Measurements from ENCODE around the gene STAG1.

The STAG1 gene

DNA sequence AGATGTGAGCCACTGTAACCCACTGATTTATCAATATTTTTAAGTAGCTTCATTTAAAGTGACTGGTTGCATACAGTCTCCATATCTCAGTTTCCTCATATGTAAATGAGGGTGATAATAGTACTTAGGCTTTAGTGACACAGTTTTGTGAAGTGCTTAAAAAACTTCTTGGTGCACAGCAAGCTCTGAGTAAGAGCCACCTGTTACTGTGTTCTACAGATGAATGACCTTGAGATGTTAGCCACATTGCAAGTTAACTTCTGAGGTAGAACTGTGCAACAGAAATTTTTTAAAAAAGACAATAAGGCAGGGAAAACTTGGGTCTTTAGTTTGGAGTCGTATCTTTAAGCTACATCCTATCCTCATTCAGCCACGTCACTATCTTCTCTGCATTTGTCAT, 458.9 kb downstream of the STAG1 start:
- H3K27ac ChIP-seq (replicated peaks), result no peak overlapping the region; the same call in 1 of the 2 replicates
- no peak overlapping the region for H3K4me3 ChIP-seq (replicated peaks; ENCODE audit: insufficient read depth, low read length)
- no peak for DNase-seq (ENCODE audit: low read depth in 1 of 2, low spot score in 1 of 2)
- TF ChIP-seq, protein P1, sequence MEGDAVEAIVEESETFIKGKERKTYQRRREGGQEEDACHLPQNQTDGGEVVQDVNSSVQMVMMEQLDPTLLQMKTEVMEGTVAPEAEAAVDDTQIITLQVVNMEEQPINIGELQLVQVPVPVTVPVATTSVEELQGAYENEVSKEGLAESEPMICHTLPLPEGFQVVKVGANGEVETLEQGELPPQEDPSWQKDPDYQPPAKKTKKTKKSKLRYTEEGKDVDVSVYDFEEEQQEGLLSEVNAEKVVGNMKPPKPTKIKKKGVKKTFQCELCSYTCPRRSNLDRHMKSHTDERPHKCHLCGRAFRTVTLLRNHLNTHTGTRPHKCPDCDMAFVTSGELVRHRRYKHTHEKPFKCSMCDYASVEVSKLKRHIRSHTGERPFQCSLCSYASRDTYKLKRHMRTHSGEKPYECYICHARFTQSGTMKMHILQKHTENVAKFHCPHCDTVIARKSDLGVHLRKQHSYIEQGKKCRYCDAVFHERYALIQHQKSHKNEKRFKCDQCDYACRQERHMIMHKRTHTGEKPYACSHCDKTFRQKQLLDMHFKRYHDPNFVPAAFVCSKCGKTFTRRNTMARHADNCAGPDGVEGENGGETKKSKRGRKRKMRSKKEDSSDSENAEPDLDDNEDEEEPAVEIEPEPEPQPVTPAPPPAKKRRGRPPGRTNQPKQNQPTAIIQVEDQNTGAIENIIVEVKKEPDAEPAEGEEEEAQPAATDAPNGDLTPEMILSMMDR (IDR thresholded peaks at IDR 0.05; ENCODE audit: insufficient read depth, low read length), result no peak
- TF ChIP-seq, protein P2, sequence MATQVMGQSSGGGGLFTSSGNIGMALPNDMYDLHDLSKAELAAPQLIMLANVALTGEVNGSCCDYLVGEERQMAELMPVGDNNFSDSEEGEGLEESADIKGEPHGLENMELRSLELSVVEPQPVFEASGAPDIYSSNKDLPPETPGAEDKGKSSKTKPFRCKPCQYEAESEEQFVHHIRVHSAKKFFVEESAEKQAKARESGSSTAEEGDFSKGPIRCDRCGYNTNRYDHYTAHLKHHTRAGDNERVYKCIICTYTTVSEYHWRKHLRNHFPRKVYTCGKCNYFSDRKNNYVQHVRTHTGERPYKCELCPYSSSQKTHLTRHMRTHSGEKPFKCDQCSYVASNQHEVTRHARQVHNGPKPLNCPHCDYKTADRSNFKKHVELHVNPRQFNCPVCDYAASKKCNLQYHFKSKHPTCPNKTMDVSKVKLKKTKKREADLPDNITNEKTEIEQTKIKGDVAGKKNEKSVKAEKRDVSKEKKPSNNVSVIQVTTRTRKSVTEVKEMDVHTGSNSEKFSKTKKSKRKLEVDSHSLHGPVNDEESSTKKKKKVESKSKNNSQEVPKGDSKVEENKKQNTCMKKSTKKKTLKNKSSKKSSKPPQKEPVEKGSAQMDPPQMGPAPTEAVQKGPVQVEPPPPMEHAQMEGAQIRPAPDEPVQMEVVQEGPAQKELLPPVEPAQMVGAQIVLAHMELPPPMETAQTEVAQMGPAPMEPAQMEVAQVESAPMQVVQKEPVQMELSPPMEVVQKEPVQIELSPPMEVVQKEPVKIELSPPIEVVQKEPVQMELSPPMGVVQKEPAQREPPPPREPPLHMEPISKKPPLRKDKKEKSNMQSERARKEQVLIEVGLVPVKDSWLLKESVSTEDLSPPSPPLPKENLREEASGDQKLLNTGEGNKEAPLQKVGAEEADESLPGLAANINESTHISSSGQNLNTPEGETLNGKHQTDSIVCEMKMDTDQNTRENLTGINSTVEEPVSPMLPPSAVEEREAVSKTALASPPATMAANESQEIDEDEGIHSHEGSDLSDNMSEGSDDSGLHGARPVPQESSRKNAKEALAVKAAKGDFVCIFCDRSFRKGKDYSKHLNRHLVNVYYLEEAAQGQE (IDR thresholded peaks at IDR 0.05; ENCODE audit: insufficient replicate concordance, low read depth), result no peak
- no peak for TF ChIP-seq POLR2AphosphoS5 (IDR thresholded peaks at IDR 0.05; ENCODE audit: low read depth)
- TF ChIP-seq GABPA (IDR thresholded peaks at IDR 0.05; ENCODE audit: low read depth), result no peak
- no peak for TF ChIP-seq SPI1 (IDR thresholded peaks at IDR 0.05; ENCODE audit: borderline replicate concordance, low read depth)
- H3K27me3 ChIP-seq (ENCODE audit: insufficient read depth, poor library complexity, severe bottlenecking), result no peaks in the 10 kb centered on the region

DNA sequence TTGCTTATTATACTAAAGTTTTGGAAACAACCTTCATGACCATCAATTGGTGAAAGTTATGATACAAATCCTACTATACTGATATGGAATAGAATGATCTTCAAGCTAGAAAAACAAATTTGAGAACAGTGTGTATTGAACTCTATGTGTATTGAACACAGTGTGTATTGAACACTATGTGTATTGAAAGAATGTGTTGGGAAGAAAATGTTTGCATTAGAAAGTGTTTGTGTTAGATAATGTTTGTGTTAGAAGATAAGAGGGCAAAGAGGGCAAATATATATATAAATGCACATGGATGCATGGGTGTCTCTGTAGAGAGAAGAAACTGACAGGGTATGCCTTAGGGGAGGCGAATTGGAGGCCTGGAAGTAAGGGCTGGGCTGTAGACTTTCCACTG, 459.7 kb downstream of the STAG1 start:
- no peak for DNase-seq (ENCODE audit: low read depth in 1 of 2, low spot score in 1 of 2)
- no peak overlapping the region for H3K27ac ChIP-seq (replicated peaks)
- TF ChIP-seq, protein P1 (IDR thresholded peaks at IDR 0.05; ENCODE audit: insufficient read depth, low read length), result no peak
- no peak for TF ChIP-seq POLR2AphosphoS5 (IDR thresholded peaks at IDR 0.05; ENCODE audit: low read depth)
- no peak for TF ChIP-seq SPI1 (IDR thresholded peaks at IDR 0.05; ENCODE audit: borderline replicate concordance, low read depth)
- TF ChIP-seq GABPA (IDR thresholded peaks at IDR 0.05; ENCODE audit: low read depth), result no peak
- TF ChIP-seq, protein P2 (IDR thresholded peaks at IDR 0.05; ENCODE audit: insufficient replicate concordance, low read depth), result no peak
- H3K27me3 ChIP-seq (ENCODE audit: insufficient read depth, poor library complexity, severe bottlenecking), result no peaks in the 10 kb centered on the region
- no peak overlapping the region for H3K4me3 ChIP-seq (replicated peaks; ENCODE audit: insufficient read depth, low read length)

DNA sequence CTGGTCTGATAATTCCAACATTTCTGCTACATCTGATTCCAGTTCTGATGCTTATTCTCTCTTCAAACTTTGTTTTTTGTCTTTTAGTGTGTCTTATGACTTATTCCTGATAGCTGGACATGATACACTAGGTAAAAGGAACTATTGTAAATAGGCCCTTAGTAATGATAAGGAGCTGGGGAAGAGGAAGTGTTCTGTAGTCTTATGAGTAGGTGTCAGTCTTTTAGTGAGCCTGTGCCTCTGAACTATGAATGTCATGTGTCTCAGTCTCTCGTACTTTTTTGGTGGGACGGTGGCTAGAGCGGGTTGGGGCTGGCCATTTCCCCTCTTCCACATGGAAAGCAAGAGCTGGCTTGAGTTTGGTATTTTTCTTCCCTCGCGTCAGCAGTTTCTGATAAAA, 460.9 kb downstream of the STAG1 start:
- H3K27me3 ChIP-seq (ENCODE audit: insufficient read depth, poor library complexity, severe bottlenecking), result no peaks in the 10 kb centered on the region
- DNase-seq (ENCODE audit: low read depth in 1 of 2, low spot score in 1 of 2), result no peak
- no peak for TF ChIP-seq GABPA (IDR thresholded peaks at IDR 0.05; ENCODE audit: low read depth)
- peak; percentile 59; the same call in 1 of the 2 replicates for TF ChIP-seq SPI1 (IDR thresholded peaks at IDR 0.05; ENCODE audit: borderline replicate concordance, low read depth)
- no peak overlapping the region for H3K4me3 ChIP-seq (replicated peaks; ENCODE audit: insufficient read depth, low read length)
- no peak overlapping the region for H3K27ac ChIP-seq (replicated peaks)
